Adrenal gland (tissue), 12 donors: Measurements from ENCODE around the gene LMF1. TPM values are rescaled to one million over a fixed set of nuclear protein-coding genes. Genes with fewer than 3 reads are reported as not detected.

Experiments used
- DNase-seq, 7 donors: peaks; one replicate each; pipeline ENCODE4 v3.0.0-alpha.2; 2019 to 2020
- H3K27ac ChIP-seq, 5 donors: fragments of 200-600 bp; sonication (generic) in 4 of 5; 1 replicate in 3 of 5; 2 replicates in 2 of 5; pipeline versions ENCODE4 v1.5.1 to v1.8.0; 2016 to 2020; ENCODE audit warnings: mild to moderate bottlenecking in 1 of 5
- H3K27me3 ChIP-seq: fragments of 200-600 bp; 2 replicates; pipeline ENCODE4 v1.8.0; 2021
- H3K36me3 ChIP-seq, 2 donors: fragments of 200-600 bp; replicated peaks in 1 of 2; 1 replicate in 1 of 2; 2 replicates in 1 of 2; pipeline versions ENCODE4 v1.5.1 to v1.8.0; 2018 to 2022
- H3K4me1 ChIP-seq, 2 donors: fragments of 200-600 bp; replicated peaks in 1 of 2; 1 replicate in 1 of 2; 2 replicates in 1 of 2; pipeline versions ENCODE4 v1.5.1 to v1.8.0; 2018 to 2021
- H3K4me3 ChIP-seq, 4 donors: fragments of 200-600 bp; sonication (generic) in 3 of 4; one replicate each; pipeline ENCODE4 v1.5.1; 2016 to 2018
- H3K9me3 ChIP-seq, 3 donors: fragments of 200-600 bp; sonication (generic) in 1 of 3; replicated peaks in 1 of 3; 1 replicate in 2 of 3; 2 replicates in 1 of 3; pipeline versions ENCODE4 v1.5.1 to v1.8.0; 2016 to 2021
- POLR2A ChIP-seq, 2 donors: fragments of 450-650 bp; IDR thresholded peaks; one replicate each; pipeline ENCODE4 v1.6.1; 2017; ENCODE audit warnings: antibody characterized with exemption in 2 of 2, mild to moderate bottlenecking in 2 of 2, moderate library complexity in 1 of 2
- WGBS, 4 donors: extraction: QIAGEN DNeasy Blood & Tissue Kit in 2 of 4; methylation state at CpG; one replicate each; pipeline versions ENCODE4 v1.1.5 to v1.1.7; 2013 to 2017; 5-methylcytosine and 5-hydroxymethylcytosine counted together
- intact Hi-C, 2 donors: fragments of 100-400 bp; cut with DNase I; formaldehyde crosslinking; loops; one replicate each; pipeline versions ENCODE4 v1.14.1 to v1.15.0; 2022 to 2023
- polyA plus RNA-seq, 3 donors: library from polyadenylated mRNA; stranded (reverse); fragments of 200-250 nt in 2 of 3; fragments of 350-450 nt in 1 of 3; fragmentation: Illumina TruSeq in 1 of 3; extraction: RNeasy Lipid Tissue Mini Kit (QIAGEN cat#74804) in 1 of 3; gene quantifications; one replicate each; pipeline ENCODE4 v1.2.3, GENCODE V29; 2013 to 2014
- total RNA-seq, 9 donors: library from RNA; depleted of rRNA in 4 of 9; stranded (reverse); fragments of >200 nt in 4 of 9; fragments of 120-200 nt in 1 of 9; fragmentation: NEBNext Ultra II Directional in 1 of 9; extraction: Animal tissue kit (Norgen Biotek cat#: 25700) in 1 of 9; gene quantifications; one replicate each; pipeline versions ENCODE4 v1.1.0 to v1.2.4, GENCODE V29; 2013 to 2023
- TF ChIP-seq, protein P1 (sequence below), 6 experiments: fragments of 450-650 bp in 4 of 6; fragments of 200-600 bp in 2 of 6; sonication (generic) in 1 of 6; IDR thresholded peaks; 1 replicate in 5 of 6; 2 replicates in 1 of 6; pipeline versions ENCODE4 v1.5.1 to v1.8.0; 2016 to 2021; ENCODE audit warnings: antibody characterized with exemption in 6 of 6, mild to moderate bottlenecking in 2 of 6, moderate library complexity in 1 of 6
- donor health status: healthy with polysubstance abuse.
- donor health status: Bipolar disorder and iron deficiency.
- donor health status: DM: yes; HTN: yes; CAD: no.
- donor health status: DM: no; HTN: no; CAD: no.
- donor health status: DM: no; HTN: no; CAD: no.
- donor health status: DM: yes; HTN: yes; CAD: no.

Gene LMF1
- total and polyA plus RNA-seq, 12 donors = 10.5 to 101 (median 36.3) TPM

DNA sequence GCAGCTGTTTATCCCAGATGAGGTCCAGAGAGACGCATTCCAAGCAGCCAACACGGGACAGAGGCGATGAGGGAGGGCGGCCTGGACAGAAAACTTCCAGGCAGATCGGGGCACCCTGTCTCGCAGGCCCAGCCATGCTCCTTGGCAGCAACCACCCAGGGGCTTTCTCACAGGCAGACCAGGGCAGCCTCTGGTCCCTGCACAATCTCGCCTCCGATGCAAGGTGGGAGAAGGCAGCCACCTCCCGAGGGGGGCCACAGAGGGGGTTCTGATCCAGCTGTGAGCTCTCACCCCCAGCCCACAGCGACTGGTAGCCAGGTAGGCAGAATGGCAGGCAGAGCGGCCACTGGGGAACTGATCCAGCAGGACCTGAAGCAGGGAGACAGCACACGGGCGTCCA is 48.7 kb downstream of the LMF1 start:
- no peak overlapping the region for H3K4me3 ChIP-seq
- no peaks in the 10 kb centered on the region for H3K9me3 ChIP-seq
- no peak for TF ChIP-seq POLR2A (IDR thresholded peaks at IDR 0.05)
- TF ChIP-seq, protein P1, sequence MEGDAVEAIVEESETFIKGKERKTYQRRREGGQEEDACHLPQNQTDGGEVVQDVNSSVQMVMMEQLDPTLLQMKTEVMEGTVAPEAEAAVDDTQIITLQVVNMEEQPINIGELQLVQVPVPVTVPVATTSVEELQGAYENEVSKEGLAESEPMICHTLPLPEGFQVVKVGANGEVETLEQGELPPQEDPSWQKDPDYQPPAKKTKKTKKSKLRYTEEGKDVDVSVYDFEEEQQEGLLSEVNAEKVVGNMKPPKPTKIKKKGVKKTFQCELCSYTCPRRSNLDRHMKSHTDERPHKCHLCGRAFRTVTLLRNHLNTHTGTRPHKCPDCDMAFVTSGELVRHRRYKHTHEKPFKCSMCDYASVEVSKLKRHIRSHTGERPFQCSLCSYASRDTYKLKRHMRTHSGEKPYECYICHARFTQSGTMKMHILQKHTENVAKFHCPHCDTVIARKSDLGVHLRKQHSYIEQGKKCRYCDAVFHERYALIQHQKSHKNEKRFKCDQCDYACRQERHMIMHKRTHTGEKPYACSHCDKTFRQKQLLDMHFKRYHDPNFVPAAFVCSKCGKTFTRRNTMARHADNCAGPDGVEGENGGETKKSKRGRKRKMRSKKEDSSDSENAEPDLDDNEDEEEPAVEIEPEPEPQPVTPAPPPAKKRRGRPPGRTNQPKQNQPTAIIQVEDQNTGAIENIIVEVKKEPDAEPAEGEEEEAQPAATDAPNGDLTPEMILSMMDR (IDR thresholded peaks at IDR 0.05) = no peak
- no peaks in the 10 kb centered on the region for H3K27me3 ChIP-seq
- H3K27ac ChIP-seq = no peak overlapping the region
- WGBS, 4 donors = 96 to 99% (median 97%) methylated on average over 6 to 13 of the region's 13 CpGs
- no peaks in the 10 kb centered on the region for H3K4me1 ChIP-seq
- no peak for DNase-seq
- intact Hi-C loops = no loop called here
- no peaks in the 10 kb centered on the region for H3K36me3 ChIP-seq

DNA sequence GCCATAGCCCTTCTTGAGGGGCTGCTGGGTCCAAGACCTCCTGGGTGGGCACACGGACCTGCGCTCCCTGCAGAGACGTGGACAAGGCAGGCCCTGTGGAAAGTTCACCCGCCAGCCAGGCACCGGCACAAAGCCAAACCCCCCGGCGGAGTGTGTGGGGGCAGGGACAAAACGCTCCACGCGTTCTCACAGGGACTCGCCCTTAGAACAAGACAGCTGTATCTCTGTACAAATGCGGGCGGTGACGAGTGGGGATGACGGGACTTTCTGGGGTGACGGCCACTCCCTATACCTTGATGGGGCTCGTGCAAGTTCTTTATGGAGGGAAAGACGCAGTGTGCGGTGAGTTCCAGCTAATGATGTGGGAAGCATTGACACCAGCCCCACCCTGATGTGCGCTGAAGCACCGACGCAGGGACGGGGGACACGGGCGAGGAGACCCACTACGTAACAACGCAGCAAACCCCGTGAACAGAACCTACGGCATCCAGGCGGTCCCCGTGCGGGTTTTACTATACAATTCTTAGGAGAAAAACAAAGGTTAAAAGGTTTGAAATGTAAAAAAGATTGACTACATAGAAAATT is 49.4 kb downstream of the LMF1 start:
- TF ChIP-seq POLR2A (IDR thresholded peaks at IDR 0.05) = no peak
- H3K27me3 ChIP-seq = no peaks in the 10 kb centered on the region
- 93 to 97% (median 96%) methylated on average over 31 to 32 of the region's 32 CpGs for WGBS, 4 donors
- no peak overlapping the region for H3K4me3 ChIP-seq
- no peak for DNase-seq
- H3K36me3 ChIP-seq = no peaks in the 10 kb centered on the region
- H3K27ac ChIP-seq = peak overlapping the region in 1 of 5 donors; percentile 47
- H3K4me1 ChIP-seq = no peaks in the 10 kb centered on the region
- H3K9me3 ChIP-seq = no peaks in the 10 kb centered on the region
- intact Hi-C loops = no loop called here

DNA sequence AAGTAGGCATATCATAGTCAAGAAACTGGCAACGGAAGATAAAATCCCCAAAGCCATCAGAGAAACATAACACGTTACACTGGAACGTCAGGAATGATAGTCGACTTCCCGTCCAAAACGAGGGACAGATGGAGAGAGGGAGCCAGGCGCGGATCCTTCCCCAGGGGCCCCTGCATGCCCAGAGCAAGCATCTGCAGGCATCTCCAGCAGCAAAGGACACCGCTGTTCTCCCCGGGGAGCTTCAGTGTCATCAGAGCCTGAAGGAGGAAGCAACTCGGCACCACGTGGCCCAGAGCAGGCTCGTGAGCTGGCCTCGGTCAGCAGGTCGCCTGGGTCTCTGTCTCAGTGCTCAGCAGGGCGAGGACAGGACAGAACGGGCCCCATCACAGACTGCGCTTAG is 50.1 kb downstream of the LMF1 start:
- peak in 5 of 7 donors; percentile 27 to 71 (median 28) for DNase-seq
- WGBS, 4 donors = 69 to 84% (median 79%) methylated on average over 17 to 18 of the region's 18 CpGs

DNA sequence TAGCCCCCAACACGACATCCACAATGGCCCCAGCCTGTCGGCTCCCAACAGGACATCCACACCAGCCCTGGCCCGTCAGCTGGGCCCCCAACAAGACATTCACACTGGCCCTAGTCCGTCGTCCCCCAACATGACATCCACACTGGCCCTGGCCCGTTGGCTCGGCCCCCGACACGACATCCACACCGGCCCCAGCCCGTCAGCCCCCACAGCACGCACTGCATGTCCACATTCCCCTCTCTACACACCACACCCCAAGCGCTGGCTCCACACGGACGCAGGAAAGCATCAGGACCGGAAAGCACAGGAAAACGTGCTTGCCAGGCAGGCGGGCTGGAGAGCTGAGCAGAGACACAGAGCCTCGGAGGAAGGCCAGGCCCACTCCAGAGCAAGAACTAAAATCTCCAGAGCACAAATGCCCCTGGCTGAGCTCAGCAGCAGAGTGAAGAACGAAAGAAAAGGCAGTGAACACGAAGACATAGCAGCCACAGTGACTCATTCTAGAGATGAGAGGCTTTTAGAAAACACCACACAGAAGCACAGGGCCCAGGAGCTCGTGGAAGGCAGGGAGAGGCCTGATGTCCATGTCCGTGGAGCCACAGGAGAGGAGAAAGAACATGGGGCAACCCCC is 50.6 kb downstream of the LMF1 start:
- Histone ChIP-seq H3K36me3 (no peaks in the 10 kb centered on the region), H3K9me3 (no peaks in the 10 kb centered on the region), H3K4me1 (no peaks in the 10 kb centered on the region), H3K4me3 (no peak overlapping the region), H3K27me3 (no peaks in the 10 kb centered on the region), H3K27ac (peak overlapping the region in 2 of 5 donors; percentile 47 to 74)
- TF ChIP-seq, protein P1 (IDR thresholded peaks at IDR 0.05) = no peak
- no peak for TF ChIP-seq POLR2A (IDR thresholded peaks at IDR 0.05)
- 74 to 84% (median 77%) methylated on average over 23 of the region's 23 CpGs for WGBS, 4 donors
- DNase-seq = no peak
- intact Hi-C loops = no loop called here

More for the DNA sequence above, 50.1 kb downstream of the LMF1 start:
- H3K36me3 ChIP-seq = no peaks in the 10 kb centered on the region
- intact Hi-C loops = no loop called here
- no peaks in the 10 kb centered on the region for H3K4me1 ChIP-seq
- H3K9me3 ChIP-seq = no peaks in the 10 kb centered on the region
- TF ChIP-seq POLR2A (IDR thresholded peaks at IDR 0.05) = no peak
- TF ChIP-seq, protein P1 (IDR thresholded peaks at IDR 0.05) = no peak
- H3K27me3 ChIP-seq = no peaks in the 10 kb centered on the region
- no peak overlapping the region for H3K4me3 ChIP-seq
- peak overlapping the region in 2 of 5 donors; percentile 47 to 74 for H3K27ac ChIP-seq

DNA sequence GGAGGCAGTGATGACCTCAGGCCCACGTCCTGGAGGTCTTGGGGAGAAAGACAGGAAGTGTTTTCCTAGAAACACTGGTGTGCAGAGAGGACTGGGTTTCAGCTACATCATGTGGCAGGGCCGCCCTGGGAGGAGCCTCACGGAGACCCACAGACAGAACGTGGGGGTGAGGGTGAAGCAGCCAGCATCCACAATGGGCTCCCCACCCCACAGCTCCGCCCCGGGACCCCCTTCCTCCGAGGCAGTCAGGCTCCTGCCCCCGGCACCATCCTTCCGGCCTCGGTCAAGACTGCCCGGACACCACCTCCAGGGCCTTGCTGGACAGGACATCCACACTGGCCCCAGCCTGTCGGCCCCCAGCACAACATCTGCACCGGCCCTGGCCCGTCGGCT is 51.1 kb downstream of the LMF1 start:
- Histone ChIP-seq H3K27ac (peak overlapping the region in 2 of 5 donors; percentile 47 to 74), H3K9me3 (no peaks in the 10 kb centered on the region), H3K4me1 (no peaks in the 10 kb centered on the region), H3K27me3 (no peaks in the 10 kb centered on the region), H3K4me3 (no peak overlapping the region), H3K36me3 (no peaks in the 10 kb centered on the region)
- TF ChIP-seq POLR2A (IDR thresholded peaks at IDR 0.05) = no peak
- TF ChIP-seq, protein P1 (IDR thresholded peaks at IDR 0.05) = no peak
- no peak for DNase-seq
- intact Hi-C loops = no loop called here
- WGBS, 4 donors = 80 to 96% (median 93%) methylated on average over 3 to 15 of the region's 15 CpGs
